ENCODE results near the gene ADGRG7. TPM values are rescaled to one million over a fixed set of nuclear protein-coding genes. Genes with fewer than 3 reads are reported as not detected.

Gene ADGRG7
- total and polyA plus RNA-seq, 2 of the 13 experiments (the other 11 are each of a cell fraction or from before 2014, with no cell fraction given) = not detected

DNA sequence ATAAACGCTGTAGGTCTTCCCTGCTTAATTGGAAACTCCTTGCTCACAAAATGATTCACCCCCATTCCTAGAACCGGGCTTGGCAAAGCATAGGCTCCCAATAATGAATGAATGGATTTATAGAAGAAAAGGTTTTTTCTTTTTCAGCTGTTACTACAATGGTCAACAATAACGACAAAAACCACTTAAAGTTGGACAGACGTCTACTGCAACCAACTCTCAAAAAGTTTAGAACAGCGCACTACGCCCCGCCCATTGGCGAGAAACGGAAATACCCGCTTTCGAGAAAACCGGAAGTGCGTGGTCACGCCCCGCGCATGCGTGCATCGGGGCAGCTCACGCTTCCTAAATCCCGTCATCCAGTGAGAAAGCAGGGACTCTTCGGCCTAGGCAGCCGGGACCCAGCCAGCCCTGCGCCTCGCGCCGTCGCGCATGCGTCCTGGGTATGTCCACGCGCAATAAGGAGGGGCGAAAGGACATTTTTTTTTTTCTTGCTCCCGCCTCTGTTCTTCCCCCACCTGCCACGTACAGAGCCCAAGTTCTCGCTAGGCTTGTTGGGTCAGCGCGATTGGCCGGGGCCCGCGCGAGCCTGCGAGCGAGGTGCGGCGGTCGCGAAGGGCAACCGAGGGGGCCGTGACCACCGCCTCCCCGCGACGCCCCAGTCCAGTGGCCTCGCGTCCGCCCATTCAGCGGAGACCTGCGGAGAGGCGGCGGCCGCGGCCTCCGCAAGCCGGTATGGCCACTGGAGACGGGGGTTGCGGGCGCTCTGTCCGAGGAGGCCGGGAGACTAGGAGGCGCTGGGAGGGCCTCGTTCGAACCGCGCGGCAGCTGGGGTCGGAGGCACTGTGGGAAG, 99.8 kb downstream of the ADGRG7 start, which contains the start of gene TFG (continued):
- TF ChIP-seq ZKSCAN5 (CRISPR knock-in tag; IDR thresholded peaks at IDR 0.05) (no peak), ZNF543 (CRISPR knock-in tag; IDR thresholded peaks at IDR 0.05) (peak; percentile 68; the same call in 1 of the 2 replicates), IRX3 (CRISPR knock-in tag; IDR thresholded peaks at IDR 0.05; ENCODE audit: borderline replicate concordance, low read depth) (peak; percentile 77), ATF6 (CRISPR knock-in tag; conservative IDR thresholded peaks at IDR 0.05) (0 out of 2 replicates have a peak, but pooled peaks have one; percentile 43), RFX3 (CRISPR knock-in tag; IDR thresholded peaks at IDR 0.05) (no peak), GTF3A (CRISPR knock-in tag; conservative IDR thresholded peaks at IDR 0.05) (no peak), DMTF1 (CRISPR knock-in tag; IDR thresholded peaks at IDR 0.05) (no peak), ZNF609 (CRISPR knock-in tag; IDR thresholded peaks at IDR 0.05; ENCODE audit: borderline replicate concordance) (no peak), PCBP1 (IDR thresholded peaks at IDR 0.05; ENCODE audit: borderline replicate concordance, low read depth, low read length) (no peak), KLF12 (CRISPR knock-in tag; IDR thresholded peaks at IDR 0.05; ENCODE audit: borderline replicate concordance) (no peak; the same call in 1 of the 2 replicates), ZSCAN22 (CRISPR knock-in tag; IDR thresholded peaks at IDR 0.05) (no peak), ZSCAN5A (CRISPR knock-in tag; IDR thresholded peaks at IDR 0.05; ENCODE audit: borderline replicate concordance) (peak; percentile 16; the same call in 1 of the 2 replicates), MXI1 (IDR thresholded peaks at IDR 0.05; ENCODE audit: borderline replicate concordance, low read depth, low read length) (peak; percentile 47; the same call in 1 of the 3 replicates)
- TF ChIP-seq, protein P1, sequence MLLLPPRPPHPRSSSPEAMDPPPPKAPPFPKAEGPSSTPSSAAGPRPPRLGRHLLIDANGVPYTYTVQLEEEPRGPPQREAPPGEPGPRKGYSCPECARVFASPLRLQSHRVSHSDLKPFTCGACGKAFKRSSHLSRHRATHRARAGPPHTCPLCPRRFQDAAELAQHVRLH (CRISPR knock-in tag; IDR thresholded peaks at IDR 0.05; ENCODE audit: borderline replicate concordance, low read depth) = peak; percentile 59; the same call in 1 of the 2 replicates
- TF ChIP-seq, protein P2, sequence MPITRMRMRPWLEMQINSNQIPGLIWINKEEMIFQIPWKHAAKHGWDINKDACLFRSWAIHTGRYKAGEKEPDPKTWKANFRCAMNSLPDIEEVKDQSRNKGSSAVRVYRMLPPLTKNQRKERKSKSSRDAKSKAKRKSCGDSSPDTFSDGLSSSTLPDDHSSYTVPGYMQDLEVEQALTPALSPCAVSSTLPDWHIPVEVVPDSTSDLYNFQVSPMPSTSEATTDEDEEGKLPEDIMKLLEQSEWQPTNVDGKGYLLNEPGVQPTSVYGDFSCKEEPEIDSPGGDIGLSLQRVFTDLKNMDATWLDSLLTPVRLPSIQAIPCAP (CRISPR knock-in tag; IDR thresholded peaks at IDR 0.05; ENCODE audit: low read depth) = 0 out of 2 replicates have a peak, but pooled peaks have one; percentile 27
